CD4-positive, CD25-positive, alpha-beta regulatory T cell (primary cell): ENCODE data around the gene LRRC31. TPM values are rescaled to one million over a fixed set of nuclear protein-coding genes. Genes with fewer than 3 reads are reported as not detected.

Experiments
- ATAC-seq, 2 donors: fragments of 150-1000 bp; cut with Tn5 transposase; one replicate each; pipeline ENCODE4 v1.10.0; 2021; ENCODE audit warnings: low read depth in 2 of 2, moderate number of reproducible peaks in 2 of 2, moderate library complexity in 1 of 2
- DNase-seq, 3 donors: peaks; one replicate each; pipeline versions ENCODE4 v3.0.0 to v3.0.0-alpha.2; 2012 to 2022; ENCODE audit warnings: mixed read lengths in 1 of 3
- H3K27ac ChIP-seq: one replicate; pipeline ENCODE4 v1.7.0; 2013; ENCODE audit warnings: mild to moderate bottlenecking, low read length; ENCODE audit not compliant: insufficient read depth, poor library complexity, severe bottlenecking
- H3K27me3 ChIP-seq: one replicate; pipeline ENCODE4 v1.7.0; 2013; ENCODE audit warnings: low read length; ENCODE audit not compliant: control insufficient read depth, insufficient read depth
- H3K36me3 ChIP-seq: one replicate; pipeline ENCODE4 v1.7.0; 2013; ENCODE audit warnings: mild to moderate bottlenecking, low read length, moderate library complexity; ENCODE audit not compliant: control insufficient read depth, insufficient read depth
- H3K4me1 ChIP-seq: 2 replicates; pipeline ENCODE4 v1.7.0; 2013; ENCODE audit warnings: mild to moderate bottlenecking, low read length; ENCODE audit not compliant: insufficient read depth, control insufficient read depth, poor library complexity, severe bottlenecking
- H3K4me3 ChIP-seq: one replicate; pipeline ENCODE4 v1.7.0; 2013; ENCODE audit warnings: low read depth, mild to moderate bottlenecking, low read length, moderate library complexity
- H3K9me3 ChIP-seq, 2 experiments: 1 replicate in 1 of 2; 2 replicates in 1 of 2; pipeline ENCODE4 v1.7.0; 2013; ENCODE audit warnings: low read length in 2 of 2, mild to moderate bottlenecking in 1 of 2, moderate library complexity in 1 of 2; ENCODE audit not compliant: control insufficient read depth in 2 of 2
- H3K27ac Mint-ChIP-seq, 3 donors: one replicate each; pipeline ENCODE4 v1.8.0; 2020 to 2022; ENCODE audit warnings: mild to moderate bottlenecking in 3 of 3, mixed read lengths in 3 of 3, moderate library complexity in 2 of 3
- H3K27me3 Mint-ChIP-seq: one replicate; pipeline ENCODE4 v1.8.0; 2022; ENCODE audit warnings: mild to moderate bottlenecking, mixed read lengths
- H3K36me3 Mint-ChIP-seq: one replicate; pipeline ENCODE4 v1.8.0; 2020; ENCODE audit warnings: mixed read lengths
- H3K4me1 Mint-ChIP-seq, 4 donors: one replicate each; pipeline ENCODE4 v1.8.0; 2020 to 2022; ENCODE audit warnings: mixed read lengths in 4 of 4, mild to moderate bottlenecking in 1 of 4
- H3K4me3 Mint-ChIP-seq, 4 donors: one replicate each; pipeline ENCODE4 v1.8.0; 2020 to 2022; ENCODE audit warnings: mild to moderate bottlenecking in 4 of 4, mixed read lengths in 4 of 4, moderate library complexity in 3 of 4
- H3K9me3 Mint-ChIP-seq, 7 donors: one replicate each; pipeline ENCODE4 v1.8.0; 2020 to 2022; ENCODE audit warnings: mixed read lengths in 7 of 7, mild to moderate bottlenecking in 3 of 7, moderate library complexity in 2 of 7
- polyA plus RNA-seq, 4 donors: library from polyadenylated mRNA; unstranded; fragments of 300-500 nt; fragmentation: Illumina TruSeq; gene quantifications; one replicate each; pipeline ENCODE4 v1.2.3, GENCODE V29; 2021
- total RNA-seq: library from RNA; stranded (reverse); gene quantifications from one replicate; pipeline ENCODE4 v1.2.3, GENCODE V29; 2022

LRRC31 gene
- total and polyA plus RNA-seq, 5 donors from 2014 or later, result not detected

DNA sequence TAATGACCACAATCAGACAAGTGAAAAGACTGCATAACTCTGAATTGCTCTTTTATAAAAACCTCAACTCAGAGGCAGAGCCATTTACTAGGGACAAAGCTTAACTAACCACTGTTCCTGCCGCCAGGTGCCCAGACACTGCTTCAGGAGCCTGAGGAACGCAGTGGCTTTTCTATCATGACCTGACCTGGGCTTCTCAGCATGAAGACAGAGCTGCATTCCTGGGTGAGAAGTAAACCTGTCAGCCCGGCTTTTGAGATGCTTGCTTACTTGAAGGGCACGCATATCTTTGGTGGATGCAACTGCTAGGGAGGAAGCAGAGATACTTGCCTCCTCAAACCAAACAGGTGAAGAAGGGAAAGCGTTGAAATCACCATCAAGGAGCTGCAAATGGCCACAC is 7.9 kb downstream of the LRRC31 start:
- Histone ChIP-seq H3K4me3 (no peak overlapping the region), H3K9me3 (no peaks in the 10 kb centered on the region), H3K27me3 (peaks cover 4% of the 10 kb centered on the region), H3K27ac (no peak overlapping the region), H3K36me3 (no peaks in the 10 kb centered on the region), H3K4me1 (peaks cover 8% of the 10 kb centered on the region)
- Mint-ChIP-seq H3K4me1 (peaks cover 2 to 26% (median 8%) of the 10 kb centered on the region in 4 donors), H3K9me3 (no peaks in the 10 kb centered on the region), H3K27me3 (peaks cover 8% of the 10 kb centered on the region), H3K27ac (no peak overlapping the region), H3K36me3 (no peaks in the 10 kb centered on the region), H3K4me3 (no peak overlapping the region)
- no peak for DNase-seq
- ATAC-seq, result no peak

DNA sequence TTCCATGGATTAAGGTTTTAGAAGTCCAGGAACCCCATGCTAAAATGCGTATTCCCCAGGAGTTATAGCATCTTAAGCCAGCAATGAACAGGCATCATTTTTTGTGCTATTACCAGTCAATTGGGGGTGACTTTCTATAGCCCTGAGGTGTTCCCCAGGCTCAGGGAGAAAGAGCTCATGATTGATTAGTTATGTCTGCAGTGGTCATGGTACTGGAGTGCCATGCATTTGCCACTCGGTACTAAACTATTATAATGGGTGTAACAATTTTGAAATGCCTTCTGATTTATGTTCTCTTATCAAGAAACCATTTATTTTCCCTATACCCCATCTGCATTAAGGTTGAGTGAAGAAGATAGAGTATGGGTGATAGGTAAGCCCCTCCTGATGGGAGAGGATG is 11.9 kb downstream of the LRRC31 start:
- no peaks in the 10 kb centered on the region for H3K36me3 Mint-ChIP-seq
- Histone ChIP-seq H3K27me3 (peaks cover 7% of the 10 kb centered on the region), H3K9me3 (no peaks in the 10 kb centered on the region), H3K4me1 (no peaks in the 10 kb centered on the region), H3K27ac (no peak overlapping the region), H3K4me3 (no peak overlapping the region), H3K36me3 (no peaks in the 10 kb centered on the region)
- peaks cover 29% of the 10 kb centered on the region for H3K27me3 Mint-ChIP-seq
- no peak overlapping the region for H3K4me3 Mint-ChIP-seq
- ATAC-seq (no peak), DNase-seq (no peak)
- H3K27ac Mint-ChIP-seq, result no peak overlapping the region
- H3K9me3 Mint-ChIP-seq, result no peaks in the 10 kb centered on the region
- peaks cover 0 to 4% (median 0%) of the 10 kb centered on the region in 4 donors for H3K4me1 Mint-ChIP-seq

DNA sequence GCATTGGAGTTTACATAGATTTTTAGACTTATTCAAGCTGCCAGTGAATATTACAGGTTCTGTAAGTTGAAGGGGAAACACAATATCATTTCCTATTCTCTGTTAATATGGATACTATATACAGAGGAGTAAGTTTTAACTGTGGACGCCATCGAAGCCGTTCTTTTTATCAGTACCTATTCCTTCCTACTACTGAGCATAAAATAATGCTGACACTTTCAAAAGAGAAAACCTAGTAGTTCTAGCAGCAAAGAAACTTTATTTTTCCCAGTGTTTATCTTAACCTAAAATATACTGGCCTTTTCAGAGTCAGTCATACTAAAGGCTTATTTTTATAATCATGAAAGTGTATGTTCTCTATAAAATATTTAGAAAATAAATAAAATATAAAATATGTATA is 14.2 kb downstream of the LRRC31 start:
- ATAC-seq, result no peak
- Histone ChIP-seq H3K4me3 (no peak overlapping the region), H3K27ac (no peak overlapping the region), H3K36me3 (no peaks in the 10 kb centered on the region), H3K9me3 (no peaks in the 10 kb centered on the region), H3K27me3 (peaks cover 7% of the 10 kb centered on the region), H3K4me1 (no peaks in the 10 kb centered on the region)
- Mint-ChIP-seq H3K4me1 (no peaks in the 10 kb centered on the region), H3K4me3 (no peak overlapping the region), H3K27me3 (peaks cover 31% of the 10 kb centered on the region), H3K27ac (no peak overlapping the region), H3K36me3 (no peaks in the 10 kb centered on the region), H3K9me3 (no peaks in the 10 kb centered on the region)
- no peak for DNase-seq

- H3K4me3 ChIP-seq, result no peak overlapping the region
- Mint-ChIP-seq H3K36me3 (no peaks in the 10 kb centered on the region), H3K27me3 (peaks cover 33% of the 10 kb centered on the region), H3K27ac (no peak overlapping the region), H3K4me1 (no peaks in the 10 kb centered on the region), H3K4me3 (no peak overlapping the region), H3K9me3 (no peaks in the 10 kb centered on the region)
- no peaks in the 10 kb centered on the region for H3K36me3 ChIP-seq
- H3K27ac ChIP-seq, result no peak overlapping the region
- DNase-seq, result no peak
- ATAC-seq, result no peak
- no peaks in the 10 kb centered on the region for H3K4me1 ChIP-seq
- H3K9me3 ChIP-seq, result no peaks in the 10 kb centered on the region
- peaks cover 1% of the 10 kb centered on the region for H3K27me3 ChIP-seq
These were observed 19.1 kb downstream of the LRRC31 start for GRCh38 chr3:169850618-169851017.

GRCh38 chr3:169848741-169849140 is 21.0 kb downstream of the LRRC31 start:
- peaks cover 36% of the 10 kb centered on the region for H3K27me3 Mint-ChIP-seq
- Histone ChIP-seq H3K4me1 (no peaks in the 10 kb centered on the region), H3K27me3 (no peaks in the 10 kb centered on the region), H3K9me3 (no peaks in the 10 kb centered on the region), H3K4me3 (no peak overlapping the region), H3K27ac (no peak overlapping the region), H3K36me3 (no peaks in the 10 kb centered on the region)
- DNase-seq (no peak), ATAC-seq (no peak)
- no peaks in the 10 kb centered on the region for H3K36me3 Mint-ChIP-seq
- H3K4me1 Mint-ChIP-seq, result no peaks in the 10 kb centered on the region
- no peaks in the 10 kb centered on the region for H3K9me3 Mint-ChIP-seq
- no peak overlapping the region for H3K27ac Mint-ChIP-seq
- H3K4me3 Mint-ChIP-seq, result no peak overlapping the region

DNA sequence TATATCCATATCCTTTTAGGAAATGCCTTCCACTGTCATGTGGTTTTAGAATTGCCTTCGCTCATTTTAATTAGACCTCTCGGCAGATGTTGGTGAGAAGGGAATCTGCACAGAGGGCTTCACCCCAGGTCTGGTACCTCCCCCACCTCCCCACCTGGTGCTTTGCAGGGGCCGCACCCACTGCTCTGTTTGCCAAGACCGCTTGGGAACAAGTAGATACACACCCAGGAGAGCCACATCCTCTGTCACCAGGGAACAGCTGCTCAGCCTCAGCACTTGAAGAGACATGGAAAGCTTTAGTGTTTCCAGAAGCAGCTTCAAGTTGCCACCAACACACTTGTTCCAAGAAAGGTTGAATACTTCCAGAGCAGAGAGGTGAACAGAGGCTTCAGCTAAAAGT is 21.8 kb downstream of the LRRC31 start:
- H3K36me3 Mint-ChIP-seq, result no peaks in the 10 kb centered on the region
- H3K27me3 Mint-ChIP-seq, result peaks cover 28% of the 10 kb centered on the region
- Histone ChIP-seq H3K27me3 (no peaks in the 10 kb centered on the region), H3K4me3 (no peak overlapping the region), H3K4me1 (no peaks in the 10 kb centered on the region), H3K36me3 (no peaks in the 10 kb centered on the region), H3K27ac (no peak overlapping the region), H3K9me3 (no peaks in the 10 kb centered on the region)
- ATAC-seq, result no peak
- no peak for DNase-seq
- no peak overlapping the region for H3K27ac Mint-ChIP-seq
- no peak overlapping the region for H3K4me3 Mint-ChIP-seq
- no peaks in the 10 kb centered on the region for H3K4me1 Mint-ChIP-seq
- H3K9me3 Mint-ChIP-seq, result no peaks in the 10 kb centered on the region

GRCh38 chr3:169846458-169847193 is 23.1 kb downstream of the LRRC31 start:
- H3K9me3 Mint-ChIP-seq, result no peaks in the 10 kb centered on the region
- no peak overlapping the region for H3K27ac Mint-ChIP-seq
- H3K36me3 Mint-ChIP-seq, result no peaks in the 10 kb centered on the region
- Histone ChIP-seq H3K9me3 (no peaks in the 10 kb centered on the region), H3K4me3 (no peak overlapping the region), H3K4me1 (no peaks in the 10 kb centered on the region), H3K36me3 (no peaks in the 10 kb centered on the region), H3K27me3 (no peaks in the 10 kb centered on the region), H3K27ac (no peak overlapping the region)
- no peak for ATAC-seq
- no peak overlapping the region for H3K4me3 Mint-ChIP-seq
- H3K4me1 Mint-ChIP-seq, result no peaks in the 10 kb centered on the region
- H3K27me3 Mint-ChIP-seq, result peaks cover 25% of the 10 kb centered on the region
- no peak for DNase-seq

DNA sequence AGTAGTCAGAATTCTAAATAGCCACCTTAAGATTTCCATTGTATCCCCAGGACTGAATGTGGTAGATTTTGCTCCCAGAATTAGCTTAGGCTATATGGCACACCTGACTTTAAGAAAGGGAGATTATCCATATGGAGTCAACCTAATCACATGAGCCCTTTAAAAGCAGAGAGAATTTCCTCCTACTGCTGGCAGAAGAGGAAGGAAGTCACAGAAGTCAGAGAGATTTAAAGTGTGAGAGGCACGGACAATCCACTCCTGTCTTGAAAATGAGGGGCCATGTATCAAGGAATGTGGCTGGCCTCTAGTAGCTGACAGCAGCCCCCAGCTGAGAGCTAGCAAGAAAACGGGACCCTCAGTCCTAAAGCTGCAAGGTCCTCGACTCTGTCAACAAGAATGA is 26.8 kb downstream of the LRRC31 start:
- H3K27ac ChIP-seq, result no peak overlapping the region
- H3K9me3 ChIP-seq, result no peaks in the 10 kb centered on the region
- H3K4me3 ChIP-seq, result no peak overlapping the region
- no peak overlapping the region for H3K4me3 Mint-ChIP-seq
- no peaks in the 10 kb centered on the region for H3K9me3 Mint-ChIP-seq
- no peak for DNase-seq
- H3K27me3 ChIP-seq, result peaks cover 8% of the 10 kb centered on the region
- H3K36me3 Mint-ChIP-seq, result no peaks in the 10 kb centered on the region
- no peak for ATAC-seq
- no peaks in the 10 kb centered on the region for H3K4me1 ChIP-seq
- H3K4me1 Mint-ChIP-seq, result no peaks in the 10 kb centered on the region
- no peaks in the 10 kb centered on the region for H3K36me3 ChIP-seq
- H3K27ac Mint-ChIP-seq, result no peak overlapping the region
- peaks cover 35% of the 10 kb centered on the region for H3K27me3 Mint-ChIP-seq
